IMR-90 (cell line): Measurements from ENCODE around the gene MAP7. TPM values are rescaled to one million over a fixed set of nuclear protein-coding genes. Genes with fewer than 3 reads are reported as not detected.

ENCODE experiments used
- ATAC-seq: fragments of 200-7000 bp; cut with Tn5 transposase; 2 replicates; pipeline ENCODE4 v1.9.1; 2020; ENCODE audit warnings: low read depth, mild to moderate bottlenecking, moderate library complexity
- BruUV-seq: library from RNA; stranded (reverse); fragments of 400-500 nt; replicated peaks from 2 replicates; lab custom pipeline; 2021; lab: Mats Ljungman, UMichigan
- CTCF ChIA-PET: fragments of 300-600 bp; formaldehyde crosslinking; extraction: SDS; loops from one replicate; lab custom pipeline; 2021; ENCODE audit warnings: antibody characterized with exemption; lab: Yijun Ruan, JAX
- POLR2A ChIA-PET: fragments of 300-600 bp; sonication (Branson Sonifier 250); formaldehyde crosslinking; loops from one replicate; lab custom pipeline; 2022; ENCODE audit warnings: antibody characterized with exemption; ENCODE audit not compliant: unreplicated experiment; lab: Charles Lee
- DNase-seq: peaks from one replicate; pipeline ENCODE4 v3.0.0; 2013
- H2AFZ ChIP-seq: replicated peaks from 2 replicates; pipeline ENCODE3; 2013; ENCODE audit warnings: low read length, mild to moderate bottlenecking; ENCODE audit not compliant: poor library complexity
- H2AK5ac ChIP-seq: 2 replicates; pipeline ENCODE4 v1.6.1; 2013; ENCODE audit warnings: low read depth, low read length, inconsistent platforms
- H2AK9ac ChIP-seq: replicated peaks from 2 replicates; pipeline ENCODE3; 2013; ENCODE audit warnings: mild to moderate bottlenecking, low read depth, low read length, moderate library complexity; ENCODE audit not compliant: poor library complexity
- H2BK120ac ChIP-seq: 2 replicates; pipeline ENCODE4 v1.6.1; 2013; ENCODE audit warnings: low read depth, low read length, inconsistent platforms
- H2BK15ac ChIP-seq: 3 replicates; pipeline ENCODE4 v1.6.1; 2013; ENCODE audit warnings: low read depth, low read length, inconsistent platforms
- H2BK20ac ChIP-seq: 2 replicates; pipeline ENCODE4 v1.6.1; 2013; ENCODE audit warnings: low read depth, mild to moderate bottlenecking, inconsistent platforms, low read length, moderate library complexity
- H2BK5ac ChIP-seq: 2 replicates; pipeline ENCODE4 v1.6.1; 2013; ENCODE audit warnings: mild to moderate bottlenecking, low read depth, low read length, inconsistent platforms; ENCODE audit not compliant: poor library complexity, severe bottlenecking
- H3K14ac ChIP-seq: replicated peaks from 2 replicates; pipeline ENCODE4 v1.6.1; 2013; ENCODE audit warnings: low read depth, low read length, inconsistent platforms
- H3K18ac ChIP-seq: 2 replicates; pipeline ENCODE4 v1.6.1; 2013; ENCODE audit warnings: low read depth, low read length, control low read depth
- H3K23ac ChIP-seq: 2 replicates; pipeline ENCODE4 v1.6.1; 2013; ENCODE audit warnings: low read depth, low read length, inconsistent platforms
- H3K27ac ChIP-seq: 2 replicates; pipeline ENCODE4 v1.5.1; 2013; ENCODE audit warnings: mild to moderate bottlenecking, control low read depth, low read length; ENCODE audit not compliant: insufficient read depth
- H3K27me3 ChIP-seq: 2 replicates; pipeline ENCODE4 v1.6.1; 2013; ENCODE audit warnings: low read length; ENCODE audit not compliant: control insufficient read depth, insufficient read depth
- H3K36me3 ChIP-seq: 2 replicates; pipeline ENCODE4 v1.6.1; 2013; ENCODE audit warnings: low read length, mixed read lengths; ENCODE audit not compliant: control insufficient read depth, insufficient read depth
- H3K4ac ChIP-seq: 2 replicates; pipeline ENCODE4 v1.6.1; 2013; ENCODE audit warnings: low read depth, low read length, inconsistent platforms
- H3K4me1 ChIP-seq: 2 replicates; pipeline ENCODE4 v1.6.1; 2013; ENCODE audit warnings: low read length, mixed read lengths; ENCODE audit not compliant: control insufficient read depth, insufficient read depth
- H3K4me2 ChIP-seq: 2 replicates; pipeline ENCODE4 v1.6.1; 2013; ENCODE audit warnings: low read depth, mild to moderate bottlenecking, control low read depth, low read length, moderate library complexity
- H3K4me3 ChIP-seq: 2 replicates; pipeline ENCODE4 v1.5.1; 2013; ENCODE audit warnings: low read depth, mild to moderate bottlenecking, control low read depth, low read length, moderate library complexity; ENCODE audit not compliant: insufficient read depth
- H3K56ac ChIP-seq: 2 replicates; pipeline ENCODE4 v1.6.1; 2013; ENCODE audit warnings: low read length, inconsistent platforms; ENCODE audit not compliant: insufficient read depth; ENCODE audit errors: extremely low read depth
- H3K79me1 ChIP-seq, 2 experiments: 2 replicates each; pipeline ENCODE4 v1.6.1; 2013; ENCODE audit warnings: low read length in 2 of 2, inconsistent platforms in 1 of 2, low read depth in 1 of 2
- H3K9ac ChIP-seq: 2 replicates; pipeline ENCODE4 v1.6.1; 2013; ENCODE audit warnings: low read depth, low read length, control low read depth
- H3K9me1 ChIP-seq: 2 replicates; pipeline ENCODE4 v1.6.1; 2013; ENCODE audit warnings: low read length, inconsistent platforms; ENCODE audit not compliant: insufficient read depth
- H3K9me3 ChIP-seq: 2 replicates; pipeline ENCODE4 v1.6.1; 2013; ENCODE audit warnings: low read length; ENCODE audit not compliant: control insufficient read depth, insufficient read depth
- H4K20me1 ChIP-seq: 2 replicates; pipeline ENCODE4 v1.6.1; 2013; ENCODE audit warnings: low read length, inconsistent platforms; ENCODE audit not compliant: insufficient read depth
- H4K5ac ChIP-seq: 2 replicates; pipeline ENCODE4 v1.6.1; 2013; ENCODE audit warnings: mild to moderate bottlenecking, low read depth, low read length, control low read depth
- H4K8ac ChIP-seq, 2 experiments: 2 replicates each; pipeline ENCODE4 v1.6.1; 2013; ENCODE audit warnings: low read depth in 2 of 2, low read length in 2 of 2, control low read depth in 1 of 2, inconsistent platforms in 1 of 2
- H4K91ac ChIP-seq: 2 replicates; pipeline ENCODE4 v1.6.1; 2013; ENCODE audit warnings: low read depth, low read length, inconsistent platforms; ENCODE audit not compliant: insufficient read depth
- CEBPB ChIP-seq: IDR thresholded peaks from 2 replicates; pipeline ENCODE4 v1.6.1; 2012; ENCODE audit warnings: low read depth, low read length, improper control_type of control experiment
- CHD1 ChIP-seq: IDR thresholded peaks from 2 replicates; pipeline ENCODE4 v1.6.1; 2012; ENCODE audit warnings: low read depth, low read length, improper control_type of control experiment
- CTCF ChIP-seq: conservative IDR thresholded peaks from 2 replicates; pipeline ENCODE4 v1.5.1; 2012; ENCODE audit warnings: mild to moderate bottlenecking, low read depth, low read length, improper control_type of control experiment
- FOS ChIP-seq: fragments of 150-350 bp; IDR thresholded peaks from 2 replicates; pipeline ENCODE4 v1.6.1; 2016; ENCODE audit warnings: low read depth, low read length
- MAFK ChIP-seq: IDR thresholded peaks from 2 replicates; pipeline ENCODE4 v1.6.1; 2012; ENCODE audit warnings: low read depth, low read length, improper control_type of control experiment
- MXI1 ChIP-seq: IDR thresholded peaks from 2 replicates; pipeline ENCODE4 v1.6.1; 2012; ENCODE audit warnings: low read depth, mild to moderate bottlenecking, low read length, moderate library complexity, borderline replicate concordance
- NFE2L2 ChIP-seq: fragments of 150-350 bp; IDR thresholded peaks from 2 replicates; pipeline ENCODE4 v1.6.1; 2016; ENCODE audit warnings: low read depth, mild to moderate bottlenecking, low read length
- POLR2A ChIP-seq: IDR thresholded peaks from 2 replicates; pipeline ENCODE4 v1.6.1; 2012; ENCODE audit warnings: mild to moderate bottlenecking, low read depth, low read length
- RAD21 ChIP-seq: IDR thresholded peaks from 2 replicates; pipeline ENCODE4 v1.6.1; 2012; ENCODE audit warnings: low read length, improper control_type of control experiment
- RCOR1 ChIP-seq: IDR thresholded peaks from 2 replicates; pipeline ENCODE4 v1.6.1; 2012; ENCODE audit warnings: mild to moderate bottlenecking, low read length, improper control_type of control experiment; ENCODE audit not compliant: insufficient replicate concordance
- RFX5 ChIP-seq: IDR thresholded peaks from 2 replicates; pipeline ENCODE4 v1.8.0; 2012; ENCODE audit warnings: low read depth, mild to moderate bottlenecking, low read length, moderate library complexity
- SMC3 ChIP-seq: fragments of 150-350 bp; IDR thresholded peaks from 2 replicates; pipeline ENCODE4 v1.6.1; 2016; ENCODE audit warnings: low read depth, mild to moderate bottlenecking, antibody characterized with exemption, low read length, moderate library complexity
- USF2 ChIP-seq: fragments of 150-350 bp; IDR thresholded peaks from 2 replicates; pipeline ENCODE4 v1.6.1; 2017; ENCODE audit warnings: mild to moderate bottlenecking, antibody characterized with exemption, low read length, low read depth
- WGBS, 2 experiments: methylation state at CpG; one replicate each; pipeline versions ENCODE4 v1.1.5 to v1.1.7; 2013; ENCODE audit warnings: missing lambda C conversion rate in 2 of 2; ENCODE audit not compliant: insufficient read length in 1 of 2; ENCODE audit errors: extremely low coverage in 2 of 2; 5-methylcytosine and 5-hydroxymethylcytosine counted together
- dilution Hi-C: fragments of 300-500 bp; cut with HindIII; formaldehyde crosslinking; loops from one replicate; pipeline ENCODE4 v1.14.3; 2018; ENCODE audit warnings: low sequenced_read_pairs; ENCODE audit not compliant: unreplicated experiment
- in situ Hi-C: fragments of 300-500 bp; cut with MboI; formaldehyde crosslinking; loops from 3 replicates; pipeline ENCODE4 v1.14.3; 2019; ENCODE audit warnings: low sequenced_read_pairs, inconsistent platforms, mixed read lengths
- intact Hi-C: fragments of 100-400 bp; cut with micrococcal nuclease; formaldehyde crosslinking; loops from 2 replicates; pipeline ENCODE4 v1.10.0; 2022
- polyA plus RNA-seq, 3 experiments: library from polyadenylated mRNA; depleted of rRNA; stranded (reverse); fragments of >200 nt; gene quantifications; 2 replicates each; pipeline ENCODE4 v1.2.3, GENCODE V29; 2012; ENCODE audit warnings: low replicate concordance in 1 of 3
- total RNA-seq: library from RNA; depleted of rRNA; stranded (reverse); fragments of >200 nt; gene quantifications from 2 replicates; pipeline ENCODE4 v1.2.3, GENCODE V29; 2012
- TF ChIP-seq, protein P1 (sequence below): fragments of 150-350 bp; IDR thresholded peaks from 2 replicates; pipeline ENCODE4 v1.6.1; 2016; ENCODE audit warnings: low read depth, mild to moderate bottlenecking, low read length, moderate library complexity, borderline replicate concordance

MAP7 gene
- total and polyA plus RNA-seq, 2 of the 4 experiments (the other 2 are of a cell fraction), result 0.19 to 0.36 TPM

- intact Hi-C loops, result loop anchor here (2.0 kb wide), 1 partner anchor 17 kb away; no protein-coding TSS in a partner anchor
- peaks cover 16% of the 10 kb centered on the region for H3K9me1 ChIP-seq
- peak overlapping the region; percentile 21 for H3K18ac ChIP-seq
- peak overlapping the region; percentile 91 for H2BK120ac ChIP-seq
- ChIA-PET CTCF (interaction anchor here (1.6 to 1.8 kb wide), 2 partner anchors 50 to 198 kb away, joined by 5 to 7 read pairs; partner anchors contain the start of gene MAP3K5), POLR2A (interaction anchor here (1.3 to 2.2 kb wide), 2 partner anchors 16 to 199 kb away, joined by 3 to 7 read pairs; partner anchors contain the start of gene MAP3K5)
- H2BK5ac ChIP-seq, result peak overlapping the region; percentile 92
- no peaks in the 10 kb centered on the region for H3K9me3 ChIP-seq
- H3K56ac ChIP-seq, result peak overlapping the region; percentile 74
- peak overlapping the region; percentile 87 for H3K4ac ChIP-seq
- peak overlapping the region; percentile 0; the same call in 1 of the 2 replicates for H3K4me3 ChIP-seq
- H2AK9ac ChIP-seq, result no peak overlapping the region
- H3K27me3 ChIP-seq, result no peaks in the 10 kb centered on the region
- peak overlapping the region; percentile 67 for H3K14ac ChIP-seq
- in situ Hi-C loops, result no loop called here
- H3K79me1 ChIP-seq, result peaks cover 10 to 52% of the 10 kb centered on the region in 2 experiments
- H2AK5ac ChIP-seq, result peak overlapping the region; percentile 85
- H3K36me3 ChIP-seq, result peaks cover 15% of the 10 kb centered on the region
- WGBS, 2 experiments, result 0% methylated on average over 1 of the region's 6 CpGs; no CpG with 5 or more reads in 1 of the 2 experiments
- peak; percentile 100 for DNase-seq
- dilution Hi-C loops, result no loop called here
- peaks cover 13% of the 10 kb centered on the region for H3K4me1 ChIP-seq
- peak overlapping the region; percentile 66 to 86 for H4K8ac ChIP-seq
- H2BK15ac ChIP-seq, result peak overlapping the region; percentile 86; the same call in 2 of the 3 replicates
- H4K20me1 ChIP-seq, result no peaks in the 10 kb centered on the region
- H2AFZ ChIP-seq, result peak overlapping the region; percentile 75
- no TSS peak for BruUV-seq
- H4K91ac ChIP-seq, result peak overlapping the region; percentile 83
- peak overlapping the region; percentile 47 for H4K5ac ChIP-seq
- peak overlapping the region; percentile 81 for H3K23ac ChIP-seq
- peak overlapping the region; percentile 78 for H2BK20ac ChIP-seq
- H3K4me2 ChIP-seq, result peak overlapping the region; percentile 51
- peak overlapping the region; percentile 29 for H3K9ac ChIP-seq
- H3K27ac ChIP-seq, result peak overlapping the region; percentile 75
- peak; percentile 94 for ATAC-seq
- no peak for TF ChIP-seq SMC3
- peak; percentile 79 for TF ChIP-seq POLR2A
- TF ChIP-seq MAFK, result peak; percentile 80
- TF ChIP-seq RFX5, result no peak
- no peak for TF ChIP-seq RCOR1
- TF ChIP-seq, protein P1, sequence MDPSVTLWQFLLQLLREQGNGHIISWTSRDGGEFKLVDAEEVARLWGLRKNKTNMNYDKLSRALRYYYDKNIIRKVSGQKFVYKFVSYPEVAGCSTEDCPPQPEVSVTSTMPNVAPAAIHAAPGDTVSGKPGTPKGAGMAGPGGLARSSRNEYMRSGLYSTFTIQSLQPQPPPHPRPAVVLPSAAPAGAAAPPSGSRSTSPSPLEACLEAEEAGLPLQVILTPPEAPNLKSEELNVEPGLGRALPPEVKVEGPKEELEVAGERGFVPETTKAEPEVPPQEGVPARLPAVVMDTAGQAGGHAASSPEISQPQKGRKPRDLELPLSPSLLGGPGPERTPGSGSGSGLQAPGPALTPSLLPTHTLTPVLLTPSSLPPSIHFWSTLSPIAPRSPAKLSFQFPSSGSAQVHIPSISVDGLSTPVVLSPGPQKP, result no peak
- no peak for TF ChIP-seq NFE2L2
- TF ChIP-seq USF2, result peak; percentile 88
- TF ChIP-seq RAD21, result no peak; the same call in 1 of the 2 replicates
- no peak for TF ChIP-seq CTCF
- peak; percentile 87 for TF ChIP-seq CEBPB
- no peak for TF ChIP-seq CHD1
- TF ChIP-seq FOS, result peak; percentile 71
- TF ChIP-seq MXI1, result 0 out of 2 replicates have a peak, but pooled peaks have one; percentile 25
These were observed 43.7 kb upstream of the MAP7 start for GRCh38 chr6:136593748-136594490.
